IMR-90 (cell line): ENCODE measurements around the gene ITFG2. TPM values are rescaled to one million over a fixed set of nuclear protein-coding genes. Genes with fewer than 3 reads are reported as not detected.

ENCODE experiments used
- ATAC-seq: fragments of 200-7000 bp; cut with Tn5 transposase; 2 replicates; pipeline ENCODE4 v1.9.1; 2020; ENCODE audit warnings: low read depth, mild to moderate bottlenecking, moderate library complexity
- BruUV-seq: library from RNA; stranded (reverse); fragments of 400-500 nt; replicated peaks from 2 replicates; lab custom pipeline; 2021; lab: Mats Ljungman, UMichigan
- CTCF ChIA-PET: fragments of 300-600 bp; formaldehyde crosslinking; extraction: SDS; loops from one replicate; lab custom pipeline; 2021; ENCODE audit warnings: antibody characterized with exemption; lab: Yijun Ruan, JAX
- POLR2A ChIA-PET: fragments of 300-600 bp; sonication (Branson Sonifier 250); formaldehyde crosslinking; loops from one replicate; lab custom pipeline; 2022; ENCODE audit warnings: antibody characterized with exemption; ENCODE audit not compliant: unreplicated experiment; lab: Charles Lee
- DNase-seq: peaks from one replicate; pipeline ENCODE4 v3.0.0; 2013
- H2AFZ ChIP-seq: replicated peaks from 2 replicates; pipeline ENCODE3; 2013; ENCODE audit warnings: low read length, mild to moderate bottlenecking; ENCODE audit not compliant: poor library complexity
- H2AK5ac ChIP-seq: 2 replicates; pipeline ENCODE4 v1.6.1; 2013; ENCODE audit warnings: low read depth, low read length, inconsistent platforms
- H2AK9ac ChIP-seq: replicated peaks from 2 replicates; pipeline ENCODE3; 2013; ENCODE audit warnings: mild to moderate bottlenecking, low read depth, low read length, moderate library complexity; ENCODE audit not compliant: poor library complexity
- H2BK120ac ChIP-seq: 2 replicates; pipeline ENCODE4 v1.6.1; 2013; ENCODE audit warnings: low read depth, low read length, inconsistent platforms
- H2BK15ac ChIP-seq: 3 replicates; pipeline ENCODE4 v1.6.1; 2013; ENCODE audit warnings: low read depth, low read length, inconsistent platforms
- H2BK20ac ChIP-seq: 2 replicates; pipeline ENCODE4 v1.6.1; 2013; ENCODE audit warnings: low read depth, mild to moderate bottlenecking, inconsistent platforms, low read length, moderate library complexity
- H2BK5ac ChIP-seq: 2 replicates; pipeline ENCODE4 v1.6.1; 2013; ENCODE audit warnings: mild to moderate bottlenecking, low read depth, low read length, inconsistent platforms; ENCODE audit not compliant: poor library complexity, severe bottlenecking
- H3K14ac ChIP-seq: replicated peaks from 2 replicates; pipeline ENCODE4 v1.6.1; 2013; ENCODE audit warnings: low read depth, low read length, inconsistent platforms
- H3K18ac ChIP-seq: 2 replicates; pipeline ENCODE4 v1.6.1; 2013; ENCODE audit warnings: low read depth, low read length, control low read depth
- H3K23ac ChIP-seq: 2 replicates; pipeline ENCODE4 v1.6.1; 2013; ENCODE audit warnings: low read depth, low read length, inconsistent platforms
- H3K27ac ChIP-seq: 2 replicates; pipeline ENCODE4 v1.5.1; 2013; ENCODE audit warnings: mild to moderate bottlenecking, control low read depth, low read length; ENCODE audit not compliant: insufficient read depth
- H3K27me3 ChIP-seq: 2 replicates; pipeline ENCODE4 v1.6.1; 2013; ENCODE audit warnings: low read length; ENCODE audit not compliant: control insufficient read depth, insufficient read depth
- H3K36me3 ChIP-seq: 2 replicates; pipeline ENCODE4 v1.6.1; 2013; ENCODE audit warnings: low read length, mixed read lengths; ENCODE audit not compliant: control insufficient read depth, insufficient read depth
- H3K4ac ChIP-seq: 2 replicates; pipeline ENCODE4 v1.6.1; 2013; ENCODE audit warnings: low read depth, low read length, inconsistent platforms
- H3K4me1 ChIP-seq: 2 replicates; pipeline ENCODE4 v1.6.1; 2013; ENCODE audit warnings: low read length, mixed read lengths; ENCODE audit not compliant: control insufficient read depth, insufficient read depth
- H3K4me2 ChIP-seq: 2 replicates; pipeline ENCODE4 v1.6.1; 2013; ENCODE audit warnings: low read depth, mild to moderate bottlenecking, control low read depth, low read length, moderate library complexity
- H3K4me3 ChIP-seq: 2 replicates; pipeline ENCODE4 v1.5.1; 2013; ENCODE audit warnings: low read depth, mild to moderate bottlenecking, control low read depth, low read length, moderate library complexity; ENCODE audit not compliant: insufficient read depth
- H3K56ac ChIP-seq: 2 replicates; pipeline ENCODE4 v1.6.1; 2013; ENCODE audit warnings: low read length, inconsistent platforms; ENCODE audit not compliant: insufficient read depth; ENCODE audit errors: extremely low read depth
- H3K79me1 ChIP-seq, 2 experiments: 2 replicates each; pipeline ENCODE4 v1.6.1; 2013; ENCODE audit warnings: low read length in 2 of 2, inconsistent platforms in 1 of 2, low read depth in 1 of 2
- H3K9ac ChIP-seq: 2 replicates; pipeline ENCODE4 v1.6.1; 2013; ENCODE audit warnings: low read depth, low read length, control low read depth
- H3K9me1 ChIP-seq: 2 replicates; pipeline ENCODE4 v1.6.1; 2013; ENCODE audit warnings: low read length, inconsistent platforms; ENCODE audit not compliant: insufficient read depth
- H3K9me3 ChIP-seq: 2 replicates; pipeline ENCODE4 v1.6.1; 2013; ENCODE audit warnings: low read length; ENCODE audit not compliant: control insufficient read depth, insufficient read depth
- H4K20me1 ChIP-seq: 2 replicates; pipeline ENCODE4 v1.6.1; 2013; ENCODE audit warnings: low read length, inconsistent platforms; ENCODE audit not compliant: insufficient read depth
- H4K5ac ChIP-seq: 2 replicates; pipeline ENCODE4 v1.6.1; 2013; ENCODE audit warnings: mild to moderate bottlenecking, low read depth, low read length, control low read depth
- H4K8ac ChIP-seq, 2 experiments: 2 replicates each; pipeline ENCODE4 v1.6.1; 2013; ENCODE audit warnings: low read depth in 2 of 2, low read length in 2 of 2, control low read depth in 1 of 2, inconsistent platforms in 1 of 2
- H4K91ac ChIP-seq: 2 replicates; pipeline ENCODE4 v1.6.1; 2013; ENCODE audit warnings: low read depth, low read length, inconsistent platforms; ENCODE audit not compliant: insufficient read depth
- BHLHE40 ChIP-seq: fragments of 150-350 bp; IDR thresholded peaks from 2 replicates; pipeline ENCODE4 v1.6.1; 2016; ENCODE audit warnings: mild to moderate bottlenecking, low read depth, low read length
- CEBPB ChIP-seq: IDR thresholded peaks from 2 replicates; pipeline ENCODE4 v1.6.1; 2012; ENCODE audit warnings: low read depth, low read length, improper control_type of control experiment
- CTCF ChIP-seq: conservative IDR thresholded peaks from 2 replicates; pipeline ENCODE4 v1.5.1; 2012; ENCODE audit warnings: mild to moderate bottlenecking, low read depth, low read length, improper control_type of control experiment
- ELK1 ChIP-seq: fragments of 150-350 bp; IDR thresholded peaks from 2 replicates; pipeline ENCODE4 v1.6.1; 2016; ENCODE audit warnings: low read depth, mild to moderate bottlenecking, low read length, moderate library complexity, borderline replicate concordance
- POLR2A ChIP-seq: IDR thresholded peaks from 2 replicates; pipeline ENCODE4 v1.6.1; 2012; ENCODE audit warnings: mild to moderate bottlenecking, low read depth, low read length
- RAD21 ChIP-seq: IDR thresholded peaks from 2 replicates; pipeline ENCODE4 v1.6.1; 2012; ENCODE audit warnings: low read length, improper control_type of control experiment
- RCOR1 ChIP-seq: IDR thresholded peaks from 2 replicates; pipeline ENCODE4 v1.6.1; 2012; ENCODE audit warnings: mild to moderate bottlenecking, low read length, improper control_type of control experiment; ENCODE audit not compliant: insufficient replicate concordance
- SMC3 ChIP-seq: fragments of 150-350 bp; IDR thresholded peaks from 2 replicates; pipeline ENCODE4 v1.6.1; 2016; ENCODE audit warnings: low read depth, mild to moderate bottlenecking, antibody characterized with exemption, low read length, moderate library complexity
- USF2 ChIP-seq: fragments of 150-350 bp; IDR thresholded peaks from 2 replicates; pipeline ENCODE4 v1.6.1; 2017; ENCODE audit warnings: mild to moderate bottlenecking, antibody characterized with exemption, low read length, low read depth
- WGBS, 2 experiments: methylation state at CpG; one replicate each; pipeline versions ENCODE4 v1.1.5 to v1.1.7; 2013; ENCODE audit warnings: missing lambda C conversion rate in 2 of 2; ENCODE audit not compliant: insufficient read length in 1 of 2; ENCODE audit errors: extremely low coverage in 2 of 2; 5-methylcytosine and 5-hydroxymethylcytosine counted together
- dilution Hi-C: fragments of 300-500 bp; cut with HindIII; formaldehyde crosslinking; loops from one replicate; pipeline ENCODE4 v1.14.3; 2018; ENCODE audit warnings: low sequenced_read_pairs; ENCODE audit not compliant: unreplicated experiment
- in situ Hi-C: fragments of 300-500 bp; cut with MboI; formaldehyde crosslinking; loops from 3 replicates; pipeline ENCODE4 v1.14.3; 2019; ENCODE audit warnings: low sequenced_read_pairs, inconsistent platforms, mixed read lengths
- intact Hi-C: fragments of 100-400 bp; cut with micrococcal nuclease; formaldehyde crosslinking; loops from 2 replicates; pipeline ENCODE4 v1.10.0; 2022
- polyA plus RNA-seq, 3 experiments: library from polyadenylated mRNA; depleted of rRNA; stranded (reverse); fragments of >200 nt; gene quantifications; 2 replicates each; pipeline ENCODE4 v1.2.3, GENCODE V29; 2012; ENCODE audit warnings: low replicate concordance in 1 of 3
- total RNA-seq: library from RNA; depleted of rRNA; stranded (reverse); fragments of >200 nt; gene quantifications from 2 replicates; pipeline ENCODE4 v1.2.3, GENCODE V29; 2012

The ITFG2 gene
- total and polyA plus RNA-seq, 2 of the 4 experiments (the other 2 are of a cell fraction), result 20.3 to 25.5 TPM

GRCh38 chr12:2776129-2776806 is 36.2 kb upstream of the ITFG2 start:
- no peak overlapping the region for H3K4ac ChIP-seq
- H2AK5ac ChIP-seq, result no peak overlapping the region
- no peak overlapping the region for H4K8ac ChIP-seq
- H2AK9ac ChIP-seq, result no peak overlapping the region
- H3K79me1 ChIP-seq, result no peaks in the 10 kb centered on the region
- no peak overlapping the region for H2AFZ ChIP-seq
- H3K27me3 ChIP-seq, result peaks cover 66% of the 10 kb centered on the region
- H4K5ac ChIP-seq, result no peak overlapping the region
- no peak overlapping the region for H3K9ac ChIP-seq
- no peaks in the 10 kb centered on the region for H3K36me3 ChIP-seq
- no peak overlapping the region for H3K4me2 ChIP-seq
- no peak overlapping the region for H3K4me3 ChIP-seq
- H2BK120ac ChIP-seq, result no peak overlapping the region
- intact Hi-C loops, result no loop called here
- no peak for TF ChIP-seq RAD21
- no peak for TF ChIP-seq SMC3
- no peak for TF ChIP-seq POLR2A
- no peak for TF ChIP-seq ELK1
- TF ChIP-seq RCOR1, result no peak
- no peak for TF ChIP-seq USF2
- TF ChIP-seq CTCF, result no peak
- no peak for TF ChIP-seq CEBPB
- no peak for TF ChIP-seq BHLHE40
- H3K9me1 ChIP-seq, result no peaks in the 10 kb centered on the region
- H3K56ac ChIP-seq, result no peak overlapping the region
- no peaks in the 10 kb centered on the region for H4K20me1 ChIP-seq
- 83% methylated on average over 17 of the region's 20 CpGs; no CpG with 5 or more reads in 1 of the 2 experiments for WGBS, 2 experiments
- DNase-seq (no peak), ATAC-seq (no peak)
- H3K14ac ChIP-seq, result no peak overlapping the region
- POLR2A ChIA-PET, result no interaction called here
- in situ Hi-C loops, result no loop called here
- no peak overlapping the region for H2BK15ac ChIP-seq
- CTCF ChIA-PET, result interaction anchor here (0.6 kb wide), 1 partner anchor 68 kb away, joined by 4 read pairs; no protein-coding TSS in a partner anchor
- dilution Hi-C loops, result no loop called here
- no peak overlapping the region for H2BK20ac ChIP-seq
- no peak overlapping the region for H2BK5ac ChIP-seq
- H3K4me1 ChIP-seq, result no peaks in the 10 kb centered on the region
- H3K9me3 ChIP-seq, result no peaks in the 10 kb centered on the region
- BruUV-seq, result no TSS peak
- no peak overlapping the region for H3K23ac ChIP-seq
- no peak overlapping the region for H3K27ac ChIP-seq
- H3K18ac ChIP-seq, result no peak overlapping the region
- no peak overlapping the region for H4K91ac ChIP-seq
